ENCODE data around the gene SLC31A2. TPM values are rescaled to one million over a fixed set of nuclear protein-coding genes. Genes with fewer than 3 reads are reported as not detected.

SLC31A2 gene
- polyA plus RNA-seq, 1 experiment, result 10.7 TPM

GRCh38 chr9:113173341-113173740, 22.5 kb downstream of the SLC31A2 start:
- TF ChIP-seq CTCF (IDR thresholded peaks at IDR 0.05; ENCODE audit: insufficient read depth, low read depth, low read length), result no peak
- CTCF ChIA-PET, result no interaction called here
- POLR2A ChIA-PET, result no interaction called here
- Histone ChIP-seq H3K36me3 (ENCODE audit: control insufficient read depth, insufficient read depth, low read length) (peaks cover 29% of the 10 kb centered on the region), H3K4me3 (ENCODE audit: low read depth, low read length) (no peak overlapping the region), H3K27me3 (ENCODE audit: control insufficient read depth, insufficient read depth, low read length) (no peaks in the 10 kb centered on the region)
- no peak for DNase-seq (ENCODE audit: low read depth)

- TF ChIP-seq CTCF (IDR thresholded peaks at IDR 0.05; ENCODE audit: insufficient read depth, low read depth, low read length), result no peak
Measured at GRCh38 chr9:113176803-113177202, 26.0 kb downstream of the SLC31A2 start.

GRCh38 chr9:113177251-113177650, 26.4 kb downstream of the SLC31A2 start:
- no peak overlapping the region for H3K4me3 ChIP-seq (ENCODE audit: low read depth, low read length)
- DNase-seq (ENCODE audit: low read depth), result no peak
- ChIA-PET POLR2A (no interaction called here), CTCF (no interaction called here)
- H3K27me3 ChIP-seq (ENCODE audit: control insufficient read depth, insufficient read depth, low read length), result no peaks in the 10 kb centered on the region
- TF ChIP-seq CTCF (IDR thresholded peaks at IDR 0.05; ENCODE audit: insufficient read depth, low read depth, low read length), result no peak
- peaks cover 11% of the 10 kb centered on the region for H3K36me3 ChIP-seq (ENCODE audit: control insufficient read depth, insufficient read depth, low read length)

More at GRCh38 chr9:113176803-113177202, 26.0 kb downstream of the SLC31A2 start:
- CTCF ChIA-PET, result interaction anchor here (1.3 kb wide), 1 partner anchor 8 kb away, joined by 3 read pairs; no protein-coding TSS in a partner anchor
- POLR2A ChIA-PET, result no interaction called here
- peaks cover 9% of the 10 kb centered on the region for H3K36me3 ChIP-seq (ENCODE audit: control insufficient read depth, insufficient read depth, low read length)
- no peaks in the 10 kb centered on the region for H3K27me3 ChIP-seq (ENCODE audit: control insufficient read depth, insufficient read depth, low read length)
- DNase-seq (ENCODE audit: low read depth), result no peak
- H3K4me3 ChIP-seq (ENCODE audit: low read depth, low read length), result no peak overlapping the region

GRCh38 chr9:113178087-113178486, 27.3 kb downstream of the SLC31A2 start:
- no peak for TF ChIP-seq CTCF (IDR thresholded peaks at IDR 0.05; ENCODE audit: insufficient read depth, low read depth, low read length)
- ChIA-PET CTCF (no interaction called here), POLR2A (no interaction called here)
- no peaks in the 10 kb centered on the region for H3K27me3 ChIP-seq (ENCODE audit: control insufficient read depth, insufficient read depth, low read length)
- DNase-seq (ENCODE audit: low read depth), result no peak
- H3K4me3 ChIP-seq (ENCODE audit: low read depth, low read length), result no peak overlapping the region
- H3K36me3 ChIP-seq (ENCODE audit: control insufficient read depth, insufficient read depth, low read length), result peaks cover 14% of the 10 kb centered on the region

- TF ChIP-seq CTCF (IDR thresholded peaks at IDR 0.05; ENCODE audit: insufficient read depth, low read depth, low read length), result no peak
- DNase-seq (ENCODE audit: low read depth), result no peak
- Histone ChIP-seq H3K36me3 (ENCODE audit: control insufficient read depth, insufficient read depth, low read length) (peaks cover 16% of the 10 kb centered on the region), H3K4me3 (ENCODE audit: low read depth, low read length) (no peak overlapping the region), H3K27me3 (ENCODE audit: control insufficient read depth, insufficient read depth, low read length) (no peaks in the 10 kb centered on the region)
- CTCF ChIA-PET, result no interaction called here
- POLR2A ChIA-PET, result interaction anchor here (0.7 kb wide), 1 partner anchor 57 kb away, joined by 3 read pairs; no protein-coding TSS in a partner anchor
Measured at GRCh38 chr9:113179839-113180238, 29.0 kb downstream of the SLC31A2 start.
